ENCODE results near the gene ZNF536. TPM values are rescaled to one million over a fixed set of nuclear protein-coding genes. Genes with fewer than 3 reads are reported as not detected.

The ZNF536 gene
- total and polyA plus RNA-seq, 2 donors (not counting 3 experiments of a cell fraction or from before 2014, with no cell fraction given) = not detected

- H3K4me1 ChIP-seq (ENCODE audit: control insufficient read depth, extremely low read depth, insufficient read depth, low read length) = no peaks in the 10 kb centered on the region
- no peaks in the 10 kb centered on the region for H4K20me1 ChIP-seq (replicated peaks; ENCODE audit: control insufficient read depth, extremely low read depth, insufficient read depth, low read length)
- FAIRE-seq (no peak), DNase-seq (ENCODE audit: low read depth, low spot score) (no peak)
- H3K27me3 ChIP-seq (ENCODE audit: control insufficient read depth in 2 of 2, insufficient read depth in 2 of 2, low read length in 2 of 2) = no peaks in the 10 kb centered on the region
- ChIA-PET POLR2A (no interaction called here), CTCF (no interaction called here)
- H3K9ac ChIP-seq (replicated peaks; ENCODE audit: extremely low read depth, insufficient read depth, low read length) = no peak overlapping the region
- dilution Hi-C loops (cut with MboI; ENCODE audit: extremely low pct_ligation_motif_present, low sequenced_read_pairs) (no loop called here), intact Hi-C loops (cut with micrococcal nuclease) (no loop called here)
- H2AFZ ChIP-seq (ENCODE audit: low read depth, low read length) = no peak overlapping the region
- no peak for TF ChIP-seq EZH2 (IDR thresholded peaks at IDR 0.05; ENCODE audit: borderline replicate concordance, low read depth, low read length, severe bottlenecking)
- TF ChIP-seq JUN (IDR thresholded peaks at IDR 0.05; ENCODE audit: borderline replicate concordance, insufficient read depth, insufficient read length, low read depth) = no peak
- TF ChIP-seq POLR2A (IDR thresholded peaks at IDR 0.05; ENCODE audit: low read depth, low read length) = no peak
- TF ChIP-seq MAX (IDR thresholded peaks at IDR 0.05; ENCODE audit: insufficient read depth, insufficient read length) = no peak
- TF ChIP-seq FOS (IDR thresholded peaks at IDR 0.05; ENCODE audit: borderline replicate concordance, insufficient read depth, low read length) = no peak
- no peak for TF ChIP-seq GATA2 (IDR thresholded peaks at IDR 0.05; ENCODE audit: insufficient read depth, insufficient read length, low read depth, low read length)
- TF ChIP-seq POLR2AphosphoS5 (IDR thresholded peaks at IDR 0.05; ENCODE audit: insufficient read depth, low read depth, low read length) = no peak
- no peak for TF ChIP-seq CTCF (IDR thresholded peaks at IDR 0.05; ENCODE audit: extremely low read depth in 1 of 2, insufficient read depth in 1 of 2, low read depth in 1 of 2, low read length in 2 of 2)
- TF ChIP-seq MYC (IDR thresholded peaks at IDR 0.05; ENCODE audit: low read depth, low read length) = no peak
- H3K79me2 ChIP-seq (ENCODE audit: control insufficient read depth, insufficient read depth, low read length) = no peaks in the 10 kb centered on the region
- H3K4me2 ChIP-seq (ENCODE audit: insufficient read depth, low read length) = no peak overlapping the region
- no TSS peak for BruUV-seq (replicated peaks)
- H3K27ac ChIP-seq (ENCODE audit: insufficient read depth, low read depth, low read length) = no peak overlapping the region
- no peaks in the 10 kb centered on the region for H3K36me3 ChIP-seq (ENCODE audit: control insufficient read depth in 2 of 2, extremely low read depth in 1 of 2, insufficient read depth in 2 of 2, low read length in 2 of 2)
- H3K9me1 ChIP-seq (replicated peaks; ENCODE audit: control insufficient read depth, extremely low read depth, insufficient read depth, low read length) = no peaks in the 10 kb centered on the region
- H3K9me3 ChIP-seq (replicated peaks; ENCODE audit: control insufficient read depth, insufficient read depth, low read length) = no peaks in the 10 kb centered on the region
- no peak overlapping the region for H3K4me3 ChIP-seq (replicated peaks in 1 of 3; ENCODE audit: insufficient read depth in 1 of 3, low read depth in 1 of 3, low read length in 3 of 3)
These were observed 2.8 kb downstream of the ZNF536 start for GRCh38 chr19:30374865-30375552.
